ENCODE data around the gene HLCS.

Gene HLCS

GRCh38 chr21:36762642-36763041, 203.8 kb downstream of the HLCS start:
- no peaks in the 10 kb centered on the region for H4K20me1 ChIP-seq (ENCODE audit: insufficient read depth, low read length)
- no peaks in the 10 kb centered on the region for H3K9me3 ChIP-seq (ENCODE audit: insufficient read depth, low read length)
- no peak overlapping the region for H3K9ac ChIP-seq (ENCODE audit: low read length)
- no peaks in the 10 kb centered on the region for H3K36me3 ChIP-seq (replicated peaks; ENCODE audit: low read depth, low read length)
- no peaks in the 10 kb centered on the region for H3K4me1 ChIP-seq (ENCODE audit: low read length)
- H3K79me2 ChIP-seq (ENCODE audit: low read length): no peaks in the 10 kb centered on the region
- no peak for TF ChIP-seq CTCF (IDR thresholded peaks at IDR 0.05; ENCODE audit: low read depth, low read length)
- TF ChIP-seq EZH2phosphoT487 (IDR thresholded peaks at IDR 0.05; ENCODE audit: low read depth): no peak
- H3K27me3 ChIP-seq (ENCODE audit: low read depth, low read length): no peaks in the 10 kb centered on the region
- no peak overlapping the region for H3K4me2 ChIP-seq (ENCODE audit: low read length)
- H2AFZ ChIP-seq (ENCODE audit: low read depth, low read length): no peak overlapping the region
- H3K27ac ChIP-seq (ENCODE audit: low read length): no peak overlapping the region
- no peak overlapping the region for H3K4me3 ChIP-seq (ENCODE audit: low read length)

- Histone ChIP-seq H3K4me1 (ENCODE audit: low read length) (no peaks in the 10 kb centered on the region), H3K27me3 (ENCODE audit: low read depth, low read length) (no peaks in the 10 kb centered on the region), H2AFZ (ENCODE audit: low read depth, low read length) (no peak overlapping the region), H3K27ac (ENCODE audit: low read length) (no peak overlapping the region), H4K20me1 (ENCODE audit: insufficient read depth, low read length) (no peaks in the 10 kb centered on the region), H3K79me2 (ENCODE audit: low read length) (no peaks in the 10 kb centered on the region), H3K9ac (ENCODE audit: low read length) (no peak overlapping the region), H3K9me3 (ENCODE audit: insufficient read depth, low read length) (no peaks in the 10 kb centered on the region), H3K4me2 (ENCODE audit: low read length) (no peak overlapping the region), H3K4me3 (ENCODE audit: low read length) (no peak overlapping the region), H3K36me3 (replicated peaks; ENCODE audit: low read depth, low read length) (no peaks in the 10 kb centered on the region)
- no peak for TF ChIP-seq CTCF (IDR thresholded peaks at IDR 0.05; ENCODE audit: low read depth, low read length)
- no peak for TF ChIP-seq EZH2phosphoT487 (IDR thresholded peaks at IDR 0.05; ENCODE audit: low read depth)
Observed at GRCh38 chr21:36761685-36762084, 204.8 kb downstream of the HLCS start.

- Histone ChIP-seq H3K4me2 (ENCODE audit: low read length) (no peak overlapping the region), H3K4me3 (ENCODE audit: low read length) (no peak overlapping the region), H2AFZ (ENCODE audit: low read depth, low read length) (no peak overlapping the region), H3K27ac (ENCODE audit: low read length) (no peak overlapping the region), H3K4me1 (ENCODE audit: low read length) (no peaks in the 10 kb centered on the region), H3K36me3 (replicated peaks; ENCODE audit: low read depth, low read length) (no peaks in the 10 kb centered on the region), H3K9me3 (ENCODE audit: insufficient read depth, low read length) (no peaks in the 10 kb centered on the region), H3K79me2 (ENCODE audit: low read length) (no peaks in the 10 kb centered on the region), H4K20me1 (ENCODE audit: insufficient read depth, low read length) (no peaks in the 10 kb centered on the region), H3K27me3 (ENCODE audit: low read depth, low read length) (no peaks in the 10 kb centered on the region), H3K9ac (ENCODE audit: low read length) (no peak overlapping the region)
- TF ChIP-seq EZH2phosphoT487 (IDR thresholded peaks at IDR 0.05; ENCODE audit: low read depth): no peak
- TF ChIP-seq CTCF (IDR thresholded peaks at IDR 0.05; ENCODE audit: low read depth, low read length): no peak
Observed at GRCh38 chr21:36759348-36760083, 207.0 kb downstream of the HLCS start.

GRCh38 chr21:36757196-36757595, 209.3 kb downstream of the HLCS start:
- Histone ChIP-seq H3K4me2 (ENCODE audit: low read length) (no peak overlapping the region), H3K4me1 (ENCODE audit: low read length) (no peaks in the 10 kb centered on the region), H2AFZ (ENCODE audit: low read depth, low read length) (no peak overlapping the region), H4K20me1 (ENCODE audit: insufficient read depth, low read length) (no peaks in the 10 kb centered on the region), H3K9me3 (ENCODE audit: insufficient read depth, low read length) (no peaks in the 10 kb centered on the region), H3K4me3 (ENCODE audit: low read length) (no peak overlapping the region), H3K36me3 (replicated peaks; ENCODE audit: low read depth, low read length) (no peaks in the 10 kb centered on the region), H3K27ac (ENCODE audit: low read length) (no peak overlapping the region), H3K27me3 (ENCODE audit: low read depth, low read length) (no peaks in the 10 kb centered on the region), H3K79me2 (ENCODE audit: low read length) (no peaks in the 10 kb centered on the region), H3K9ac (ENCODE audit: low read length) (no peak overlapping the region)
- TF ChIP-seq EZH2phosphoT487 (IDR thresholded peaks at IDR 0.05; ENCODE audit: low read depth) (no peak), CTCF (IDR thresholded peaks at IDR 0.05; ENCODE audit: low read depth, low read length) (no peak)

Measured in OCI-LY3 (cell line).